ENCODE data around the gene SOX2. TPM values are rescaled to one million over a fixed set of nuclear protein-coding genes. Genes with fewer than 3 reads are reported as not detected.

Gene SOX2
- total RNA-seq, 1 experiment from 2014 or later, result 0.39 TPM

GRCh38 chr3:181725830-181726229, 14.1 kb downstream of the SOX2 start:
- ATAC-seq (no peak), DNase-seq (ENCODE audit: low read depth, low spot score) (no peak)
- POLR2A ChIA-PET, result no interaction called here
- H3K27ac ChIP-seq (ENCODE audit: low read length), result no peak overlapping the region
- peaks cover 28% of the 10 kb centered on the region for H3K27me3 ChIP-seq (ENCODE audit: control insufficient read depth, insufficient read depth, low read length)
- no peaks in the 10 kb centered on the region for H3K36me3 ChIP-seq (ENCODE audit: control insufficient read depth, insufficient read depth, low read length)
- H3K9me3 ChIP-seq (ENCODE audit: control insufficient read depth, insufficient read depth, low read depth, low read length), result no peaks in the 10 kb centered on the region
- no peak overlapping the region for H3K4me3 ChIP-seq (ENCODE audit: low read depth in 2 of 2, low read length in 2 of 2)
- BruUV-seq (replicated peaks), result no TSS peak
- intact Hi-C loops (cut with micrococcal nuclease; ENCODE audit: unreplicated experiment), result no loop called here
- CTCF ChIA-PET, result no interaction called here
- TF ChIP-seq, protein P1, sequence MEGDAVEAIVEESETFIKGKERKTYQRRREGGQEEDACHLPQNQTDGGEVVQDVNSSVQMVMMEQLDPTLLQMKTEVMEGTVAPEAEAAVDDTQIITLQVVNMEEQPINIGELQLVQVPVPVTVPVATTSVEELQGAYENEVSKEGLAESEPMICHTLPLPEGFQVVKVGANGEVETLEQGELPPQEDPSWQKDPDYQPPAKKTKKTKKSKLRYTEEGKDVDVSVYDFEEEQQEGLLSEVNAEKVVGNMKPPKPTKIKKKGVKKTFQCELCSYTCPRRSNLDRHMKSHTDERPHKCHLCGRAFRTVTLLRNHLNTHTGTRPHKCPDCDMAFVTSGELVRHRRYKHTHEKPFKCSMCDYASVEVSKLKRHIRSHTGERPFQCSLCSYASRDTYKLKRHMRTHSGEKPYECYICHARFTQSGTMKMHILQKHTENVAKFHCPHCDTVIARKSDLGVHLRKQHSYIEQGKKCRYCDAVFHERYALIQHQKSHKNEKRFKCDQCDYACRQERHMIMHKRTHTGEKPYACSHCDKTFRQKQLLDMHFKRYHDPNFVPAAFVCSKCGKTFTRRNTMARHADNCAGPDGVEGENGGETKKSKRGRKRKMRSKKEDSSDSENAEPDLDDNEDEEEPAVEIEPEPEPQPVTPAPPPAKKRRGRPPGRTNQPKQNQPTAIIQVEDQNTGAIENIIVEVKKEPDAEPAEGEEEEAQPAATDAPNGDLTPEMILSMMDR (IDR thresholded peaks at IDR 0.05), result no peak
- TF ChIP-seq TCF7L2 (IDR thresholded peaks at IDR 0.05; ENCODE audit: low read depth, low read length) (no peak), SIN3A (IDR thresholded peaks at IDR 0.05; ENCODE audit: borderline replicate concordance, insufficient read depth, low read depth, low read length) (no peak), POLR2AphosphoS5 (IDR thresholded peaks at IDR 0.05; ENCODE audit: low read depth, low read length) (no peak), REST (IDR thresholded peaks at IDR 0.05; ENCODE audit: insufficient read depth in 1 of 2, low read depth in 2 of 2, low read length in 1 of 2) (no peak)
- in situ Hi-C loops (cut with HindIII; ENCODE audit: low pct_unique_long_range_greater_than_20kb, low sequenced_read_pairs), result no loop called here
- H3K4me1 ChIP-seq (ENCODE audit: control insufficient read depth, insufficient read depth, low read length), result no peaks in the 10 kb centered on the region

GRCh38 chr3:181726351-181727330, 14.9 kb downstream of the SOX2 start:
- no peaks in the 10 kb centered on the region for H3K9me3 ChIP-seq (ENCODE audit: control insufficient read depth, insufficient read depth, low read depth, low read length)
- peaks cover 32% of the 10 kb centered on the region for H3K27me3 ChIP-seq (ENCODE audit: control insufficient read depth, insufficient read depth, low read length)
- no peak for DNase-seq (ENCODE audit: low read depth, low spot score)
- TF ChIP-seq TCF7L2 (IDR thresholded peaks at IDR 0.05; ENCODE audit: low read depth, low read length), result no peak
- no peak for TF ChIP-seq REST (IDR thresholded peaks at IDR 0.05; ENCODE audit: insufficient read depth in 1 of 2, low read depth in 2 of 2, low read length in 1 of 2)
- TF ChIP-seq, protein P1 (IDR thresholded peaks at IDR 0.05), result 0 out of 2 replicates have a peak, but pooled peaks have one; percentile 34
- no peak for TF ChIP-seq SIN3A (IDR thresholded peaks at IDR 0.05; ENCODE audit: borderline replicate concordance, insufficient read depth, low read depth, low read length)
- TF ChIP-seq POLR2AphosphoS5 (IDR thresholded peaks at IDR 0.05; ENCODE audit: low read depth, low read length), result no peak
- H3K36me3 ChIP-seq (ENCODE audit: control insufficient read depth, insufficient read depth, low read length), result no peaks in the 10 kb centered on the region
- H3K4me3 ChIP-seq (ENCODE audit: low read depth in 2 of 2, low read length in 2 of 2), result peak overlapping the region; percentile 39 to 60
- intact Hi-C loops (cut with micrococcal nuclease; ENCODE audit: unreplicated experiment) (no loop called here), in situ Hi-C loops (cut with HindIII; ENCODE audit: low pct_unique_long_range_greater_than_20kb, low sequenced_read_pairs) (no loop called here)
- no TSS peak for BruUV-seq (replicated peaks)
- H3K4me1 ChIP-seq (ENCODE audit: control insufficient read depth, insufficient read depth, low read length), result no peaks in the 10 kb centered on the region
- ATAC-seq, result peak; percentile 60
- CTCF ChIA-PET, result no interaction called here
- no peak overlapping the region for H3K27ac ChIP-seq (ENCODE audit: low read length)
- POLR2A ChIA-PET, result interaction anchor here (0.5 to 0.7 kb wide), 2 partner anchors 941 to 1069 kb away, joined by 12 to 13 read pairs; no protein-coding TSS in a partner anchor
